Upper lobe of right lung (tissue), 1 donor: ENCODE data around the gene LPAR1. TPM values are rescaled to one million over a fixed set of nuclear protein-coding genes. Genes with fewer than 3 reads are reported as not detected.

Experiments
- ATAC-seq: fragments of 200-7000 bp; cut with Tn5 transposase; one replicate; pipeline ENCODE4 v1.9.1; 2020; ENCODE audit warnings: mild to moderate bottlenecking, moderate library complexity
- DNase-seq: peaks from one replicate; pipeline ENCODE4 v3.0.0-alpha.2; 2020
- H3K27ac ChIP-seq: fragments of 200-600 bp; one replicate; pipeline ENCODE4 v1.8.0; 2022
- H3K27me3 ChIP-seq: fragments of 200-600 bp; one replicate; pipeline ENCODE4 v1.8.0; 2022; ENCODE audit warnings: mild to moderate bottlenecking
- H3K36me3 ChIP-seq: fragments of 200-600 bp; one replicate; pipeline ENCODE4 v1.8.0; 2022
- H3K4me1 ChIP-seq: fragments of 200-600 bp; one replicate; pipeline ENCODE4 v1.8.0; 2022
- H3K4me3 ChIP-seq: fragments of 200-600 bp; one replicate; pipeline ENCODE4 v1.8.0; 2022; ENCODE audit warnings: mild to moderate bottlenecking
- H3K9me3 ChIP-seq: fragments of 200-600 bp; one replicate; pipeline ENCODE4 v1.8.0; 2022
- intact Hi-C: fragments of 100-400 bp; cut with DNase I; formaldehyde crosslinking; loops from one replicate; pipeline ENCODE4 v1.11.0; 2022
- long read RNA-seq: library from polyadenylated mRNA; unstranded; transcript quantifications from one replicate; pipeline ENCODE4 v2.0.0, GENCODE V29; 2021
- total RNA-seq: library from RNA; stranded (reverse); fragmentation: NEBNext Ultra II Directional; extraction: Animal tissue kit (Norgen Biotek cat#: 25700); gene quantifications from one replicate; pipeline ENCODE4 v1.2.1, GENCODE V29; 2021
- TF ChIP-seq, protein P1 (sequence below): fragments of 200-600 bp; IDR thresholded peaks from one replicate; pipeline ENCODE4 v1.8.0; 2022; ENCODE audit warnings: antibody characterized with exemption
- donor health status: DM: no; HTN: yes; CAD: no; lungs with severe emphysema.

Gene LPAR1, protein sequence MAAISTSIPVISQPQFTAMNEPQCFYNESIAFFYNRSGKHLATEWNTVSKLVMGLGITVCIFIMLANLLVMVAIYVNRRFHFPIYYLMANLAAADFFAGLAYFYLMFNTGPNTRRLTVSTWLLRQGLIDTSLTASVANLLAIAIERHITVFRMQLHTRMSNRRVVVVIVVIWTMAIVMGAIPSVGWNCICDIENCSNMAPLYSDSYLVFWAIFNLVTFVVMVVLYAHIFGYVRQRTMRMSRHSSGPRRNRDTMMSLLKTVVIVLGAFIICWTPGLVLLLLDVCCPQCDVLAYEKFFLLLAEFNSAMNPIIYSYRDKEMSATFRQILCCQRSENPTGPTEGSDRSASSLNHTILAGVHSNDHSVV
- total RNA-seq, result 18.2 TPM
- long read RNA-seq, partial matches to known transcripts, result 0 of 51 reads
- long read RNA-seq, other reads (novel, unspliced or antisense), result 49 of 51 reads

- Histone ChIP-seq H3K9me3 (no peaks in the 10 kb centered on the region), H3K27ac (peak within 1 kb of the TSS; percentile 76), H3K4me3 (peak within 1 kb of the TSS; percentile 60), H3K4me1 (no peaks in the 10 kb centered on the region), H3K27me3 (peaks cover 7% of the 10 kb centered on the region), H3K36me3 (no peaks in the 10 kb centered on the region)
- TF ChIP-seq, protein P1, sequence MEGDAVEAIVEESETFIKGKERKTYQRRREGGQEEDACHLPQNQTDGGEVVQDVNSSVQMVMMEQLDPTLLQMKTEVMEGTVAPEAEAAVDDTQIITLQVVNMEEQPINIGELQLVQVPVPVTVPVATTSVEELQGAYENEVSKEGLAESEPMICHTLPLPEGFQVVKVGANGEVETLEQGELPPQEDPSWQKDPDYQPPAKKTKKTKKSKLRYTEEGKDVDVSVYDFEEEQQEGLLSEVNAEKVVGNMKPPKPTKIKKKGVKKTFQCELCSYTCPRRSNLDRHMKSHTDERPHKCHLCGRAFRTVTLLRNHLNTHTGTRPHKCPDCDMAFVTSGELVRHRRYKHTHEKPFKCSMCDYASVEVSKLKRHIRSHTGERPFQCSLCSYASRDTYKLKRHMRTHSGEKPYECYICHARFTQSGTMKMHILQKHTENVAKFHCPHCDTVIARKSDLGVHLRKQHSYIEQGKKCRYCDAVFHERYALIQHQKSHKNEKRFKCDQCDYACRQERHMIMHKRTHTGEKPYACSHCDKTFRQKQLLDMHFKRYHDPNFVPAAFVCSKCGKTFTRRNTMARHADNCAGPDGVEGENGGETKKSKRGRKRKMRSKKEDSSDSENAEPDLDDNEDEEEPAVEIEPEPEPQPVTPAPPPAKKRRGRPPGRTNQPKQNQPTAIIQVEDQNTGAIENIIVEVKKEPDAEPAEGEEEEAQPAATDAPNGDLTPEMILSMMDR, result no peak
- intact Hi-C loops, result no loop called here
- ATAC-seq (peak; percentile 58), DNase-seq (peak; percentile 77)
Measured at GRCh38 chr9:111038331-111039230, at the start of gene LPAR1. TSS of gene LPAR1 (minus strand) at chr9:111038470. CDS start at chr9:110972117, 66,353 bp downstream.

GRCh38 chr9:111078391-111079038, 40.2 kb upstream of the LPAR1 start:
- DNase-seq (no peak), ATAC-seq (peak; percentile 62)
- H3K4me3 ChIP-seq, result no peak overlapping the region
- no peaks in the 10 kb centered on the region for H3K36me3 ChIP-seq
- intact Hi-C loops, result no loop called here
- H3K9me3 ChIP-seq, result no peaks in the 10 kb centered on the region
- H3K4me1 ChIP-seq, result no peaks in the 10 kb centered on the region
- TF ChIP-seq, protein P1, result no peak
- H3K27me3 ChIP-seq, result no peaks in the 10 kb centered on the region
- H3K27ac ChIP-seq, result no peak overlapping the region

GRCh38 chr9:111076519-111076918, 38.2 kb upstream of the LPAR1 start:
- no peak for DNase-seq
- no peaks in the 10 kb centered on the region for H3K9me3 ChIP-seq
- intact Hi-C loops, result no loop called here
- TF ChIP-seq, protein P1, result no peak
- no peaks in the 10 kb centered on the region for H3K36me3 ChIP-seq
- no peak overlapping the region for H3K4me3 ChIP-seq
- no peaks in the 10 kb centered on the region for H3K4me1 ChIP-seq
- H3K27me3 ChIP-seq, result no peaks in the 10 kb centered on the region
- no peak overlapping the region for H3K27ac ChIP-seq
- peak; percentile 56 for ATAC-seq

- ATAC-seq, result no peak
- Histone ChIP-seq H3K4me1 (no peaks in the 10 kb centered on the region), H3K9me3 (no peaks in the 10 kb centered on the region), H3K27ac (no peak overlapping the region), H3K4me3 (no peak overlapping the region), H3K36me3 (no peaks in the 10 kb centered on the region), H3K27me3 (no peaks in the 10 kb centered on the region)
- no peak for DNase-seq
- intact Hi-C loops, result no loop called here
- TF ChIP-seq, protein P1, result no peak
Measured at GRCh38 chr9:111076042-111076441, 37.8 kb upstream of the LPAR1 start.

- no peaks in the 10 kb centered on the region for H3K4me1 ChIP-seq
- no peaks in the 10 kb centered on the region for H3K27me3 ChIP-seq
- ATAC-seq (peak; percentile 76), DNase-seq (no peak)
- intact Hi-C loops, result no loop called here
- H3K4me3 ChIP-seq, result no peak overlapping the region
- no peaks in the 10 kb centered on the region for H3K9me3 ChIP-seq
- TF ChIP-seq, protein P1, result no peak
- no peak overlapping the region for H3K27ac ChIP-seq
- no peaks in the 10 kb centered on the region for H3K36me3 ChIP-seq
Measured at GRCh38 chr9:111074395-111074794, 36.1 kb upstream of the LPAR1 start.
